ENCODE data around the gene ZMIZ1. TPM values are rescaled to one million over a fixed set of nuclear protein-coding genes. Genes with fewer than 3 reads are reported as not detected.

Gene ZMIZ1
- total RNA-seq, 1 experiment from 2014 or later: 34.2 TPM

DNA sequence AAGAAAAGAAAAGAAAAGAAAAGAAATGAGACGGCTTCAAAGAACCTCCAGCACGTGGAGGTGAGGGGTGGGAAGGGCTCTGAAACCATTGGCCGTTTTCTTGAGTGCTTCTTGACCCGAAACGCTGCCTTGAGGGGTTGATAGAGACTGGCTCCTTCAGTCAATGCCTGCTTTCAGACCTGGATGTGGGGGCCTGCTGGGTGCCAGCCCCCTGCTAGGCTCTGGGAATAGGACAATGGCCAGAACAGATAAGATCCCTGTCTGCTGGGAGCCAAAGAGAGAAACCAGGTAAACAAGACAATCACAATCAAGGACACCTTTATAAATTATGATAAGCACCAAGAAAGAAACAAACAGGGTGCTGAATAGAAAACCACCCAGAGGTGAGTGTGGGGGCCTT, 27.7 kb downstream of the ZMIZ1 start:
- Histone ChIP-seq H3K9me3 (ENCODE audit: control insufficient read depth, insufficient read depth, low read depth, low read length) (no peaks in the 10 kb centered on the region), H3K27me3 (ENCODE audit: control insufficient read depth, insufficient read depth, low read length) (no peaks in the 10 kb centered on the region), H3K4me1 (ENCODE audit: control insufficient read depth, insufficient read depth, low read length) (peaks cover 56% of the 10 kb centered on the region), H3K36me3 (ENCODE audit: control insufficient read depth, insufficient read depth, low read length) (no peaks in the 10 kb centered on the region), H3K27ac (ENCODE audit: low read length) (no peak overlapping the region), H3K4me3 (ENCODE audit: low read depth in 2 of 2, low read length in 2 of 2) (no peak overlapping the region)
- POLR2A ChIA-PET: no interaction called here
- CTCF ChIA-PET: no interaction called here
- in situ Hi-C loops (cut with HindIII; ENCODE audit: low pct_unique_long_range_greater_than_20kb, low sequenced_read_pairs) (no loop called here), intact Hi-C loops (cut with micrococcal nuclease; ENCODE audit: unreplicated experiment) (no loop called here)
- no TSS peak for BruUV-seq (replicated peaks)
- TF ChIP-seq TCF7L2 (IDR thresholded peaks at IDR 0.05; ENCODE audit: low read depth, low read length) (no peak), SIN3A (IDR thresholded peaks at IDR 0.05; ENCODE audit: borderline replicate concordance, insufficient read depth, low read depth, low read length) (no peak), POLR2AphosphoS5 (IDR thresholded peaks at IDR 0.05; ENCODE audit: low read depth, low read length) (no peak)
- TF ChIP-seq, protein P1, sequence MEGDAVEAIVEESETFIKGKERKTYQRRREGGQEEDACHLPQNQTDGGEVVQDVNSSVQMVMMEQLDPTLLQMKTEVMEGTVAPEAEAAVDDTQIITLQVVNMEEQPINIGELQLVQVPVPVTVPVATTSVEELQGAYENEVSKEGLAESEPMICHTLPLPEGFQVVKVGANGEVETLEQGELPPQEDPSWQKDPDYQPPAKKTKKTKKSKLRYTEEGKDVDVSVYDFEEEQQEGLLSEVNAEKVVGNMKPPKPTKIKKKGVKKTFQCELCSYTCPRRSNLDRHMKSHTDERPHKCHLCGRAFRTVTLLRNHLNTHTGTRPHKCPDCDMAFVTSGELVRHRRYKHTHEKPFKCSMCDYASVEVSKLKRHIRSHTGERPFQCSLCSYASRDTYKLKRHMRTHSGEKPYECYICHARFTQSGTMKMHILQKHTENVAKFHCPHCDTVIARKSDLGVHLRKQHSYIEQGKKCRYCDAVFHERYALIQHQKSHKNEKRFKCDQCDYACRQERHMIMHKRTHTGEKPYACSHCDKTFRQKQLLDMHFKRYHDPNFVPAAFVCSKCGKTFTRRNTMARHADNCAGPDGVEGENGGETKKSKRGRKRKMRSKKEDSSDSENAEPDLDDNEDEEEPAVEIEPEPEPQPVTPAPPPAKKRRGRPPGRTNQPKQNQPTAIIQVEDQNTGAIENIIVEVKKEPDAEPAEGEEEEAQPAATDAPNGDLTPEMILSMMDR (IDR thresholded peaks at IDR 0.05): no peak
- TF ChIP-seq, protein P2, sequence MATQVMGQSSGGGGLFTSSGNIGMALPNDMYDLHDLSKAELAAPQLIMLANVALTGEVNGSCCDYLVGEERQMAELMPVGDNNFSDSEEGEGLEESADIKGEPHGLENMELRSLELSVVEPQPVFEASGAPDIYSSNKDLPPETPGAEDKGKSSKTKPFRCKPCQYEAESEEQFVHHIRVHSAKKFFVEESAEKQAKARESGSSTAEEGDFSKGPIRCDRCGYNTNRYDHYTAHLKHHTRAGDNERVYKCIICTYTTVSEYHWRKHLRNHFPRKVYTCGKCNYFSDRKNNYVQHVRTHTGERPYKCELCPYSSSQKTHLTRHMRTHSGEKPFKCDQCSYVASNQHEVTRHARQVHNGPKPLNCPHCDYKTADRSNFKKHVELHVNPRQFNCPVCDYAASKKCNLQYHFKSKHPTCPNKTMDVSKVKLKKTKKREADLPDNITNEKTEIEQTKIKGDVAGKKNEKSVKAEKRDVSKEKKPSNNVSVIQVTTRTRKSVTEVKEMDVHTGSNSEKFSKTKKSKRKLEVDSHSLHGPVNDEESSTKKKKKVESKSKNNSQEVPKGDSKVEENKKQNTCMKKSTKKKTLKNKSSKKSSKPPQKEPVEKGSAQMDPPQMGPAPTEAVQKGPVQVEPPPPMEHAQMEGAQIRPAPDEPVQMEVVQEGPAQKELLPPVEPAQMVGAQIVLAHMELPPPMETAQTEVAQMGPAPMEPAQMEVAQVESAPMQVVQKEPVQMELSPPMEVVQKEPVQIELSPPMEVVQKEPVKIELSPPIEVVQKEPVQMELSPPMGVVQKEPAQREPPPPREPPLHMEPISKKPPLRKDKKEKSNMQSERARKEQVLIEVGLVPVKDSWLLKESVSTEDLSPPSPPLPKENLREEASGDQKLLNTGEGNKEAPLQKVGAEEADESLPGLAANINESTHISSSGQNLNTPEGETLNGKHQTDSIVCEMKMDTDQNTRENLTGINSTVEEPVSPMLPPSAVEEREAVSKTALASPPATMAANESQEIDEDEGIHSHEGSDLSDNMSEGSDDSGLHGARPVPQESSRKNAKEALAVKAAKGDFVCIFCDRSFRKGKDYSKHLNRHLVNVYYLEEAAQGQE (IDR thresholded peaks at IDR 0.05; ENCODE audit: insufficient read depth in 1 of 2, low read depth in 2 of 2, low read length in 1 of 2): no peak
- ATAC-seq: no peak
- DNase-seq (ENCODE audit: low read depth, low spot score): no peak

DNA sequence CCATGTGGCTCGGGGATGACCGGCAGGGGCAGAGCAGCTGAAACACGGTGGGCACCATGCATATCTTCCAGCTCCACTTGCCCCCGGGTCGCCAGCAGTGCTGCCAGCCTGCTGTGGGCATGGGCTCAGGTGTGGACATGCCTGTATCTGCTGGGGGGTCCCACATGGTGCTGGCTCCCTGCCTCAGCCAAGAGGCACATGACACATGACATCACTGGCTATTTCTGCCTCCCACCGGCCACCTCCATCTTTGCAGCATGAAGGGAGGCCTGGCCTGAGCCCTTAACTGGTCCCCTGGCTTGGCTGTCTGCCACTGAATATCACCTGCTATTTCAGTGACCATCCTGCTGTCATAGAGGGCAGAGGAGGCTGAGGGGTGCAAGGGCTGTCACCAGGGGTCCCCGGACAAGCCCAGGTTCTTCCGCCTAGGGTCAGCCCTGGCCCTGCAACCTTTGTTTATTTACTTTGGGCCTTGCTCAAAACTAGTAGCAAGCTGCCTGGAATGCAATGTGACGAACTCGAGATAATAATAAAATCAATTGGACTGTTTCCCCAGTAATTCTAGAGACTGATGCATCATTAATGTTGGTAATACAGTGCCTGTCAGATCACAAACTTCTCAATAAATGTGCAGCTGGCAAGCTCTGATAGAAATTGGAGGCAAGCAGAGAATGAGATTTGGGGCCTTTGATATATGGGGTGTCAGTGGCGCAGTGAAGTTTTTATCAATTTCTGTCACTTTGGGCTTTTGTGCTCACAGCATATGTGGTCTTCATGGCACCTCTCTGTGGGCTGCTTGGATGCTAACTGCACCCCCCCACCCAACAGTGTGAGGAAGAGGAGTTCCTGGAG, 28.5 kb downstream of the ZMIZ1 start:
- intact Hi-C loops (cut with micrococcal nuclease; ENCODE audit: unreplicated experiment) (no loop called here), in situ Hi-C loops (cut with HindIII; ENCODE audit: low pct_unique_long_range_greater_than_20kb, low sequenced_read_pairs) (no loop called here)
- Histone ChIP-seq H3K9me3 (ENCODE audit: control insufficient read depth, insufficient read depth, low read depth, low read length) (no peaks in the 10 kb centered on the region), H3K4me1 (ENCODE audit: control insufficient read depth, insufficient read depth, low read length) (peaks cover 58% of the 10 kb centered on the region), H3K27me3 (ENCODE audit: control insufficient read depth, insufficient read depth, low read length) (no peaks in the 10 kb centered on the region), H3K4me3 (ENCODE audit: low read depth in 2 of 2, low read length in 2 of 2) (no peak overlapping the region), H3K27ac (ENCODE audit: low read length) (no peak overlapping the region), H3K36me3 (ENCODE audit: control insufficient read depth, insufficient read depth, low read length) (no peaks in the 10 kb centered on the region)
- 0 out of 2 replicates have a peak, but pooled peaks have one; percentile 1 for ATAC-seq
- BruUV-seq (replicated peaks): no TSS peak
- no peak for DNase-seq (ENCODE audit: low read depth, low spot score)
- TF ChIP-seq, protein P2 (IDR thresholded peaks at IDR 0.05; ENCODE audit: insufficient read depth in 1 of 2, low read depth in 2 of 2, low read length in 1 of 2): no peak
- TF ChIP-seq SIN3A (IDR thresholded peaks at IDR 0.05; ENCODE audit: borderline replicate concordance, insufficient read depth, low read depth, low read length): no peak
- TF ChIP-seq, protein P1 (IDR thresholded peaks at IDR 0.05): no peak
- no peak for TF ChIP-seq TCF7L2 (IDR thresholded peaks at IDR 0.05; ENCODE audit: low read depth, low read length)
- CTCF ChIA-PET: no interaction called here
- POLR2A ChIA-PET: no interaction called here
